Measurements from ENCODE around the gene TENT5C.

Gene TENT5C

GRCh38 chr1:117581391-117581943, 24.4 kb upstream of the TENT5C start:
- DNase-seq (ENCODE audit: low spot score): no peak
- in situ Hi-C loops (cut with MboI; ENCODE audit: low pct_unique_long_range_greater_than_20kb, low sequenced_read_pairs, unreplicated experiment): no loop called here
- no peak for TF ChIP-seq CTCF (IDR thresholded peaks at IDR 0.05; ENCODE audit: extremely low read depth, insufficient read depth, missing control alignments)

- no peak for TF ChIP-seq CTCF (IDR thresholded peaks at IDR 0.05; ENCODE audit: extremely low read depth, insufficient read depth, missing control alignments)
- no peak for DNase-seq (ENCODE audit: low spot score)
- in situ Hi-C loops (cut with MboI; ENCODE audit: low pct_unique_long_range_greater_than_20kb, low sequenced_read_pairs, unreplicated experiment): no loop called here
Measured at GRCh38 chr1:117582451-117582850, 23.4 kb upstream of the TENT5C start.

GRCh38 chr1:117583247-117583646, 22.6 kb upstream of the TENT5C start:
- no peak for DNase-seq (ENCODE audit: low spot score)
- TF ChIP-seq CTCF (IDR thresholded peaks at IDR 0.05; ENCODE audit: extremely low read depth, insufficient read depth, missing control alignments): no peak
- in situ Hi-C loops (cut with MboI; ENCODE audit: low pct_unique_long_range_greater_than_20kb, low sequenced_read_pairs, unreplicated experiment): no loop called here

- no peak for TF ChIP-seq CTCF (IDR thresholded peaks at IDR 0.05; ENCODE audit: extremely low read depth, insufficient read depth, missing control alignments)
- in situ Hi-C loops (cut with MboI; ENCODE audit: low pct_unique_long_range_greater_than_20kb, low sequenced_read_pairs, unreplicated experiment): no loop called here
- no peak for DNase-seq (ENCODE audit: low spot score)
Measured at GRCh38 chr1:117584181-117584580, 21.7 kb upstream of the TENT5C start.

- DNase-seq (ENCODE audit: low spot score): no peak
- in situ Hi-C loops (cut with MboI; ENCODE audit: low pct_unique_long_range_greater_than_20kb, low sequenced_read_pairs, unreplicated experiment): no loop called here
- no peak for TF ChIP-seq CTCF (IDR thresholded peaks at IDR 0.05; ENCODE audit: extremely low read depth, insufficient read depth, missing control alignments)
Measured at GRCh38 chr1:117585086-117585485, 20.8 kb upstream of the TENT5C start.

- no peak for TF ChIP-seq CTCF (IDR thresholded peaks at IDR 0.05; ENCODE audit: extremely low read depth, insufficient read depth, missing control alignments)
- no peak for DNase-seq (ENCODE audit: low spot score)
- in situ Hi-C loops (cut with MboI; ENCODE audit: low pct_unique_long_range_greater_than_20kb, low sequenced_read_pairs, unreplicated experiment): no loop called here
Measured at GRCh38 chr1:117586337-117586736, 19.5 kb upstream of the TENT5C start.

All from GM13977 (cell line).